Renal pelvis (tissue), 12 donors: ENCODE results near the gene SCRT2. TPM values are rescaled to one million over a fixed set of nuclear protein-coding genes. Genes with fewer than 3 reads are reported as not detected.
"Not testable (repeated sequence)": the region's sequence is repeated elsewhere in the genome, so short reads cannot be mapped to it uniquely, and the experiment has no call there.

Source experiments
- DNase-seq: peaks from one replicate; pipeline ENCODE4 v3.0.0-alpha.2; 2013
- long read RNA-seq, 16 experiments: transcript quantifications; one replicate each; lab custom pipeline, GENCODE V29; 2026
- polyA plus RNA-seq, 3 donors: library from polyadenylated mRNA; unstranded; fragments of 120-200 nt; gene quantifications; one replicate each; pipeline ENCODE4 v1.2.1, GENCODE V29; 2013; ENCODE audit not compliant: insufficient read length in 3 of 3

SCRT2 gene
- under 1 TPM in 2 of 3 donors, not detected in 1; 0.06 to 0.07 TPM for polyA plus RNA-seq
- long read RNA-seq, donor 1, result 0 reads
- long read RNA-seq, donor 2, result 0 reads
- long read RNA-seq, donor 3, result 0 reads
- long read RNA-seq, donor 4, result 0 reads
- long read RNA-seq, donor 5, result 0 reads
- long read RNA-seq, donor 6, result 0 reads
- long read RNA-seq, donor 7, result 0 reads
- long read RNA-seq, donor 8, result 0 reads
- long read RNA-seq, donor 9, result 0 reads
- long read RNA-seq, donor 10, result 0 reads
- long read RNA-seq, donor 11, result 0 reads
- long read RNA-seq, donor 12, result 0 reads
- long read RNA-seq, donor 13, result 0 reads
- long read RNA-seq, donor 14, result 0 reads
- long read RNA-seq, donor 15, result 0 reads
- long read RNA-seq, donor 16, result 0 reads

DNA sequence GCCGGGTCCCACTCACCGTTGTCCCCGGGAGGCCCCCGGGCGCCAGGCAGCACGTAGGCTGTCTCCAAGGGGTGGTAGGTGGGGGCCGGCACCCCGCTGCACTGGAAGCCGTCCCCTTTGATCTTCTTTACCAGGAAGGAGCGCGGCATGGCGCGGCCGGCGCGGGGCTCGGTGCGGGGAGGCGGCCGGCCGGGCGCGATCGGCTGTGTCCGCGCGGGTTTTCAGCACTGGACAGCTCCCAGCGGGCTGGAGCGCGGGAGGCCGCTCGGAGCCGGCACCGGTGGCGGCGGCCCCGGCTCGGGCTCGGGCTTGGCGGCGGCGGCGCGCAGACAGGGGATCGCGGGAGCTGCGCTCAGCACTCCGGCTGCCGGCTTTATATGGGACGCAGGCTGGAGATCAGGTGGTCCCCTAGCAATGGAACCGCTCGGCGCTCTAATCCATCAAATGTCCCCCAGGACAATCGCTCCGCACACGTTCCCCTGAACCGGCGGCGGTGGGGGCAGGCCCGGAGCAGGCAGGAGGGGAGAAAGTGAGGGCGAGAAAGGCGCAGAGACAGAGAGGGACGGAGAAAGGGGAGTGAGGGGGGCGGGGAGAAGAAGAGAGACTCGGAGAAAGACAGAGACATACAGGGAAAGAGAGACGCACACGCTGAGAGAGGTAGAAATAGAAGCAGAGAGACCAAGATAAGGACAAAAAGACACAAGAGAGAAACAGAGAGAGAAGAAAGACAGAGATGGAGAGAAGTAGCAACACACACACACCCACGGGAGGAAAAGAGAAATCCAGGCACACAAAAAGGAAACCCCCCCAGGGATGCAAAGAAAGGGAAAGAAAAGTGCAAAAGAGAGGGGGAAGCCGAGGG is at the start of gene SCRT2:
Gene SCRT2 (minus strand): TSS at position 350 of the 862 bp plus-strand sequence. CDS start 201 bp downstream, at position 149.
- DNase-seq, result peak; percentile 85

DNA sequence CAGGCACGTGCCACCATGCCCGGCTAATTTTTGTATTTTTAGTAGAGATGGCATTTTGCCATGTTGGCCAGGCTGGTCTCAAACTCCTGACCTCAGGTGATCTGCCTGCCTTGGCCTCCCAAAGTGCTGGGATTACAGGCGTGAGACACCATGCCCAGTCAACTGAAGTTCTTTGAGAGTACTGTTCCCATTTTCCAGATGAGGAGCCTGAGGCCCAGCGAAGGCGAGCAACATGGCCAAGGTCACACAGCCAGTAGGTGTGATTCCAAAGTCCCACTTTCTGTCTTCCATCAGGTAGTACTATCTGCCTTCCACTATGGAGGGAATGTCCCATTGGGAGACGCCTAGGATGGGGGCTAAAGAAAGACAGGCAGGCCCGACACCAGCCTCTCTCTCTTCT is 49.2 kb upstream of the SCRT2 start:
- DNase-seq, result not testable (repeated sequence)

DNA sequence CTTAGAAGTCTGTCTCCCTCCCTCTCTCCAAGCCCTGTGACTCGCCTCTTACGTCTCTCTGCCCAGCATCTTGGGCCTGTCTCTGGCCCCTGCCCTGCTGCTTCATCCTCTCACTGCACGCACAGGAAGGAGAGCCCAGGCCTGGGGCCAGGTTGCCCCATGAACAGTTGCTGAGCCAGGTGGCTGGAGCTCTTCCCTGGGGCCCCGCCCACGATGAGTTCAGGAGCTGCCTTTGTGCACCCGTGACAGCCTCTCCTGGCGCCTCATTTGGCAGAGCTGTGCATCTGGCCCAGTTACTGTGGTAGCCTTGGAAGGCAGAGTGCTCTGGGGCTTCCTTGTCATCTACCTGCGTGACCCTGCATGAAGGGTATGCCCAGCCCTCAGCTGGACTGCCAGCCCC is 48.2 kb upstream of the SCRT2 start:
- DNase-seq, result no peak

DNA sequence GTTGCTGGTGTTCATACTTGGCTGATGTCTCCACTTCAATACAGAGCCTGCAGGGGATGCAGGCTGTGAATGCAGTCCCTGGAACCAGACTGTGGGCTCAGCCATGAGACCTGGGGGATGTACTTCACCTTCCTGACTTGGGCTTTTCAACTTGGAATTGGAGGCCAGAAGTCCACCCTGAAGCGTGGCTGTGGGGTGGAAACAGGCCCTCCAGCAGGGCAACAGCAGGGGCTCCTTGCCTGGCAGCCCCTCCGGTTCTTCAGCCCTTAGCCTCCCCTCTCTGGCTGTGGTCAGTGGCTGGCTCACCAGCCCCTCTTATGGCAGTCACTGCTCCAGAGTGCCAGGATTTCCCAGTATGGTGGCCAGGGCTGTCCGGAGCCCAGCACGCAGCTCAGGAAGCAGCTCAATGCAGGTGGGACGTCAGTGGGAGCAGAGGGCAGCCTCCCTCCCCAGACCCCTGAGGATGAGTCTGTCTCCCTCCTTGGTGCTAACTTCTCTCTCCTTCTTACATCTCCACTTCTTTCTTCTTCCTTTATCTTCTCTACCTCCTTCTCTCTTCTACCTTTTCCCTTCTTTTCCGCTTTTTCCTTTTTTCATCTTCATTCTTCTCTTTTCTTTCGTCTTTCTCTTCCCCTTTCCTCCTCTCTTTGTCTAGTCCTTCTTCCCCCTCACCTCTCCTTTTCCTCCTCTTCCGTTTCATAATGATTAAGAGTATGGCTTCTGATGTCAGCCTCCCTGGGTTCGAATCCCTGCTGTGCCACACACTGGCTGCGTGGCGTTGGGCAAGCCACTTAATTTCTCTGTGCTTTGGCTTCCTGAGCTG is 47.4 kb upstream of the SCRT2 start:
- DNase-seq, result no peak

DNA sequence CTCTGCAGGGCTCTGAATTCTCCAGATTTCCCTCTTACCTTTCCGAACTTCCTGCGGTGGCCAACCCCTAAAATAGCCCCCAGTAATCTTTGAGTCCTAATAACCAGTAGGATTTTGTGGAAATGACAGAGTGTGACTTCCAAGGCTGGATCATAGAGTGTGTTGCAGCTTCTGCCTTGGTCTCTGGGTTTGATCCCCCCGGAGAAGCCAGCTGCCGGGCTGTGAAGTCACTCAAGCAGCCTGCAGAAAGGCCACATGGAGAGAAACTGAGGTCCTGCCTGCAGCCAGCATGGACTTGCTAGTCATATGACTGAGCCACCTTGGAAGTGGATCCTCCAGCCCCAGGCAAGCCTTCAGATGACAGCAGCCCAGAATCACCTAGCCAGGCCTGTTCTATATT is 46.3 kb upstream of the SCRT2 start:
- no peak for DNase-seq

DNA sequence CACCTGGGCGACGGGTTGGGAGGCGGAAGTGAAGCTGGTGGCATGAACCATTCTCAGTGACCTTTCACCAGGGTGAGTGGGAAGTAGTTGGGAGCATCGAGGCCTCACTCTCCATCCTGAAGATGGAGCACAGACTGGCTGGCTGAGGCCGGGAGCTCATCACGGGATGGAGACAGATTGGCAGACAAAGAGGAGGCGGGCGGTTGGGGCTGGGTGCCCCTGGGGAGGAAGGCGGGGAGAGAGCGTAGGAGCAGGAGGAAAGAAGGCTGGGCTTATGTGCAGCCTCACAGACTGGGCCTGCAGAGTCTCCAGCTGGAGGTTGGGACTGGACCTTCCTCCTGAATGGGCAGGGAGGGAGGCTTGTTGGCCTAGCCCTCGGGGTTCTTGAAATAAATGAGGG is 44.2 kb upstream of the SCRT2 start:
- DNase-seq, result no peak

DNA sequence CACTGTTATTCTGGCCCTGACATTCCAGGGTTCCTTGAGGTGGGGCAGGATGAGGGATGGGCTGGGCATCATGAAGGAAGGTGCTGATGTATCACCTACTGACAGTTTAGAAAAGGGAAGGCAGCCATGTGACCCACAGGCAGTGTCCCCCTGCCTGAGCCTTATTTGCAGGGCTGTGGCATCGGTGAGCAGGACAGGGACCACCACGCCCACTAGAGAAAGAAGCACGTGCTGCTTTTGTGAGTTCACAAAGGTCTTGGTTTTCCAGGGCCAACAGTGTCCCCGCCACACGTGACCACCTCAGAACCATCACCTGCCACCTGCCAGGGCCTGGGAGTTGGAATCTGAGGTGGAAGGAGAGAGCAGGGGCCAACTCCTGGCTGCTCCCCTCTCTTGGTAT is 43.5 kb upstream of the SCRT2 start:
- no peak for DNase-seq

DNA sequence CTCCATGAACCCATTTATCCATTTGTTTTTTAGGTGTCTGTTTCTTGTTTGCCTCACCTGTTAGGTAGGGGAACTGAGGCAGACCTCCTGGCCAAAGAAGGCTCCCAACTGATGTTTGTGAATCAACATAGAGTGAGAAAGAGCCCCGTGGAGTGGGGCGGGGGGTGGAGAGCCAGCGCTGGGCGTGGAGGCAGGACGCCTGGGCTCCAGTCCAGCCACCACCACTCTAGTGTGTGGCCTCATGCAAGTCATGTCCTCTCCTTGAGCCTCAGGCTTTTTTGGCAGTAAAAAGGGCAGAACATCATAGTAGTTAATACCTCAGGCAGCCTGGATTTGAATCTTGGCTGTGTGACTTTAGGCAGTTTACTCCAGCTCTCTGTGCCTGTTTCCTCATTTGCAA is 42.2 kb upstream of the SCRT2 start:
- DNase-seq, result no peak

DNA sequence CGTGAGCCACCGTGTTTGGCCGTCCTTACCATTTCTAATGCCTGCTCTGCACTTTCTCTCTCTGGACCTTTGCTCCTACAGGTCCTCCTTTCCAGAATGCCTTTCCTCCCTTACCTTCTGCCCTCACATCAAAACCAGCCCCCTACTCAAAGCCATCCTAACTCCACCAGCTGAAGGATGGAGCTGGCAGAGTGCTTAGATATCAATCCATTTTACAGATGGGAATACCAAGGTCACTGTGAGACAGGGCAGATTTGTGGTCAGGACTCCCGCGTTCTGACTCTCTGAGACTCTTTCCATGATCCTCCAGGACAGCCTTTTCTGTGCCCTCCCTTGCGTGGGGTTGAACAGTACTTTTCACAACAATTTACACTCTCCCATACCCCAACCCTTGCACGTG is 41.7 kb upstream of the SCRT2 start:
- DNase-seq, result no peak

DNA sequence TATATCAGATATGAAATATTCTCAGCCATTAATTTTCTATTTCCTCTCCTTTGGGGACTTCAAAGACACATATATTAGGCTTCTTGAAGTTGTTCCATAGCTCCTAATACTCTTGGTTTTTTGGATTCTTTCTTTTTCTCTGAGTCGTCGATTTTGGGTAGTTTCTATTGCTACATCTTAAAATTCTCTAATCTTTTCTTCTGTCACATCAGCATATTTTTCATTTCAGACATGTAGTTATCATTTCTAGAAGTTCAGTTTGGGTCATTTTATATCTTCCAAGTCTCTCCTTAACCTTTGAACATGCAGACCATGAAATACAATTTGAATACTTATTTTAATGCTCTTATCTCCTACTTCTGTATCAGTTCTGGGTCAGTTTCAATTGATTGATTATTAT is 38.9 kb upstream of the SCRT2 start:
- no peak for DNase-seq

DNA sequence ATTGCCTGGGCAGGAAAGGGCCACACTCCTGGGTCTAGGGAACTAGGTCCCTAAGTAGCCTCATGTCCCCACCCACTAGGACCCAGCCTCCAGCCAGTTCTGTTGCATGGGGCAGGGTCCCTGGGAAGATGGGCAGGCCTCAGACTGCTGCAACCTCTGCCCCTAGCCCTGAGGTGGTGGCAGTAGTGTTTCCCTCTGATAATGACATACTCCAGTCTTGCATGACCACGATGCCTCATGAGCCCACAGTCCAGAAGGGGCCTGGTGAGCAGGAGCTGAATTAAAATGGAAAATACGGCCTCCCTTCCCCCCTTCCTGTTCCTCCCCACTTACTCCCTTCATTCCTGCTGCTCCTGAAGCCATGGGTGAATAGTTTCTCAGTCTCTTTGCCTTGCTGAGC is 36.0 kb upstream of the SCRT2 start:
- DNase-seq, result peak; percentile 36

DNA sequence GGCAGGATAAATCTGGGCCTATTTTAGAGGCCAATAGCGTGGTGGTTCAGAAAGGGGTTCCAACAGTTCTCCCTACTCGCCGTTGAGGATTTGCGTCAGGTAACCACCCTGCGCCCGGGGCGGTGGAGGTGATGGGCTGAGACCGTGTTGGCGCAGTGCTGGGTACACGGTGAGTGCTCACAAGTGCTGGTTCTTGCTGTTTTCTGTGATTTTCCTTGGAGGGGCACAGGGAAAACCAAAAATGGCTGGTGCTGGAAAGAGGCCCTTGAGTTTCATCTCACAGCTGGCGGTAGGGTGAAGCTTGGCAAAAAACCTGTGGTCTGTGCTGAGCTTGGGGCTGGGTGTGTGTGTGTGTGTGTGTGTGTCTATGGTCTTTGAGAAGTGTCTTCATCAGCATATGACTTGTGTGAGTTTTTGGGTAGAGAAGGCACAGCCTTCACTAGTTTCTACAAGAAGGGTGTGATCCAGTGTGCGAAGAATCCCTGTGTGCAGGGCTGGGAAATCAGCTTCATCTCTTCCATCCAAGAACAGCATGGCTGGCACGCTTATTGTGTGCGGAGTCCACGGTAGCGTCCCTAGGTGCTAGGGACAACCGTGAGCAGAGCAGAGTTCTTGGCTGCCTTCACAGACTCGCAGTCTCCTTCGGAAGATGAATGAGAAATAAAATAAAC is 35.3 kb upstream of the SCRT2 start:
- no peak for DNase-seq

DNA sequence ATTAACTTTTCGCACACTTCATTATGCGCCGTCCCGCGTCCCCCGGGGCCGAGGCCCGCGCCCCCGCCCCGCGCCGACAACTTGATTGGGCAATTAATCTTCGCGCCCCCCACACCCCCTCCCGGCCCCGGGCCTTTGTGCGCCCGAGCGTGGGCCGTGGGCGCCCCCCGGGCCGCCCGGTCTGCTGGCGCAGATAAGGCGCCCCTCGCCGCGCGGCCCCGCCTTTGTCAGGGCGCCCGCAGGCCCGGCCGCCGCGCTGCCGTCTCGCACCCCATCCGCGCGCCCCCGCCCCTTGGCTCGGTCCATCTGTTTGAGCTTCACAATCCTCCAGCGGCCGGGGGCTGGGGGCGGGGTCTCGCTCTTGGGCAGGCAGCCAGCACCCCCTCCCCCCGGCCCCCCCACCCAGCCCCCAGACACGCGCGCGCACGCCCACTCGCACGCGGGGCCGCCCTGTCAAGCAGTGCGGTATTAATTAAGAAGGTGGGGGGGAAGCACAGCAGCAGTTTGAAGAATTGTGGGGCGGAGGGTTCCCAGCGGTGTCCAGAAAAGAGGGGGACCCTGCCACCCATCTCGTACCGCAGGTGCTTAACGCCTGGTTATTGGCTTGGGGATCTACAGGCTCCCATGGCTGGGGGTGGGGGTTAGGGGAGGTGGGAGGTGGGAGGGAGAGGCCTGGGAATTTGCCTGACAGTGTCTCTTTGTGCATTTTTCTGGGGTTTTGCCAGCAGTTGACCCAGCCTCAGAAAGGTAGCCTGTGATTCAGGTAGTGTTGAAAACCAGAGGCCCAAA is 34.6 kb upstream of the SCRT2 start:
- no peak for DNase-seq

DNA sequence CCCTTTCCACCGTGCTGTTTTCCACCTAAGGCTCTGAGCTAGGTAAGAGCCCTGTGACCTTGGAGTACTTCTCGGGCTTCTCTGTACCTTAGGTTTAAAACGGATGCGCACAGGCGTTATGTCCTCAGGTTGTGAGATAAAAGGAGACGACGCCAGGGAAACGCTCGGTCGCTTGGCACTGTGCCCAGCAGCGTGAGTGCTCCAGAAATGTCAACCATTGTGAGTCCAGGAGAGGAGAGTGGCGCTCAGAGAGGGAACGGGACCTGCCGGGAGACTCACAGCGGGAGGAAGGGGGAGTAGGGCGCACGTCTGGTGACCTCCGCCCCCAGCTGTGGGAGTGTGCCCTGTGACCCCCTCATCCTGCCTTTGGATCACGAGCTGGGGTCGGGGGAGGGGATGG is 33.8 kb upstream of the SCRT2 start:
- no peak for DNase-seq

DNA sequence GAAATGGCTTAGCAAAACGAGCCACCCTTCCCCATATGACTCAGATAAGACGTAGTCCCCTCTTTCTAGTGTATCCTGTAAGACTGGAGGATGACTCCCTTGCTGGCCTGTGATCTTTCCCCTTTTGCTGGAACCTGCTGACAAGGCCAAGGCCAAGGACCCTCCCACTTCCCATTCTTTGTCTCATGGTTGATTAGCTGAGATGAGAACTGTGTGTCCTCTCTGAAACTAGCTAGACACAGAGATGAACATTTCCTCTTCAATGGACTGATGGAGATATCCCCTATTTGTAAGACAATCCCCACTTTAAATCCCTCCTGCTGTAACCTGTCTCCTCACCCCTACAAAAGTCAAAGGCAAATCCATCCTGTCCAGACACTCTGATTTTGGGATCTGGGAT is 33.4 kb upstream of the SCRT2 start:
- DNase-seq, result no peak

DNA sequence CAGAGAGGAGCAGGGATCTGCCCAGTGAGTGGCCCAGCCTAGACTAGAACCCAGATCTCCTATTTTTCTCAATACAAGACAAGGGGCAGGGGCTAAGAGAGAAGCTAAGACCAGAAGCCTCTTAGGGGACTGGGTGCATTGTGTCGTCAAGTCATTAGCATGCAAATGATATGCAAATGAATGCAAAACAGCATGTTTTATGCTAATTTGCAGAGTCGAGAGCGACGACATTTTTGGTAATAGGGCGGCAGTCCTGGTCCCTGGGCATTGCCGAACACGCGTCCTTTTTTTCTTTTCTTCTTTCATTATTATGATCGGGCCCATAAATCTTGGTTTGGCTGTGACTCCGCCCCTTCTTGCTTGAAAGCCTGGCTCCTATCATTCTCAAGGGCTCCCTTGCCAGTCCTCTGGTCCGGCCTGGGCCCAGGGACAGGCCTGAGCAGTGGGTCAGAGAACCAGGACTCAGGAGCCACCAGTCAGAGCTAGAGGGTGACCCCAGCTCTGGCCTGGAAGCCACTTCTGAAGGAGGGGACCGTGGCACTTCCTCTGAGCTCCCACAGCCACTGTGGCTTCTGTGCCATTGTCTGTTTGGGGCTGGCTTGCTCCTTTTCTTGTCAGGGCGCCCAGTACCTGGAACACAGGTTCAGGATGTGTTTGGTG is 32.0 kb upstream of the SCRT2 start:
- DNase-seq, result no peak

DNA sequence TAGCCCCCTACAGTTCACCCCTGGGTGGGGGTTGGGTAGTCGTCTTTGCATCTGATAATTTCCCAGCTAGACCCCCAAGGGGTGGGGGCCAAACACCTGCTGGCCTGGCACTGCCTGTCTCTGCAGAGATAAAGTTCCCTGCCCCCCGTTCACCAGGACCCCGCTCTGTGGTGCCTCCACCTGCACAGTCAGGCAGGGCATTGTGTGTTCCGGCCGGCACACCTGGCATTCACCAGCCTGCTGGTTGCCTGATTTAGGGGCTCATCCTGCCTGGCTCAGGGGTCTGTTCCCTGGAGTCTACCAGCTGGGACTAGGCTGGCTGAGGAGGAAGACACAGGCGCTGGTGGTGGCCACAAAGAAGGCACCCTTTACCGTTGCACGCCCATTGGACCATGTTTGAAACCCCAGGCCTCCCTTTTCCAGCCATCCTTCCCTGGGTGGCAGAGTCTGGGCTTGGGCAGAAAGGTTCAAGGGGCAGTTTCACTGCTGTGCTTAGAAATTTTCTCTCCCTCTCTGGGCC is 30.8 kb upstream of the SCRT2 start:
- no peak for DNase-seq

DNA sequence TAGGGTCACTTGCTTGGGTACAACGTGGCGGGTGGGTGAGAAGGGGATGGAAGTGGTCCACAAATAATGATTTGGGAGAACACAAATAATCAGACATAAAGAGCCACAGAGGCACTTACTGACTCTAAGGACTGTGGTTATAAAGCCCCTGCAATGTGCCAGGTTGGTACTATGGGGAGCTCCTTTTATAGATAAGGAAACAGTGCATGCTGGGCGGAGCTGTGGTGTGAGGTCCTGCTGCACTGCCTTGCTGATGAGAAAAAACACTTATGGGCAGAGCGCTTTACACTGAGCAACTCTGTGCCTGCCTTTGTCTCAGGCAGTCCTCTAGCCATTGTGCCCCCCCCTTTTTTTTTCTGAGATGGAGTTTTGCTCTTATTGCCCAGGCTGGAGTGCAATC is 29.1 kb upstream of the SCRT2 start:
- DNase-seq, result no peak

DNA sequence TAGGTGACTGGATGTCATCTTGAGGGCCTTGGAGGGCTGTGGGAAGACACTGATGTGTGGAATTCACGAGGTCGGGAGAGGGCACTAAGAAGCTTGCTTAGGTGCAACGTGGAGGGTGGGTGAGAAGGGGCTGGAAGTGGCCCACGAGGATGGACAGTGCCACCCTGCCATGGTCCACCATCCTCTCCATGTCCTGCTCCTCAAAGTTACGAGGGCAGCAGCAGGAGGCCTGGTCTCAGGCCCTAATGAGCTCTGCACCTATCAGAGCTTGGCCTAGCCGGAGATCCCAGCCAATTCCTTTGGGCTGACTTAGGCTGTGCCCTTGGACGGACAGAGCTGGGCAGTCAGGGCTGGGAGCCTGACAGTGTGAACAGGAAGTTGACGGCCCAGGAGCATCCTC is 27.8 kb upstream of the SCRT2 start:
- no peak for DNase-seq

DNA sequence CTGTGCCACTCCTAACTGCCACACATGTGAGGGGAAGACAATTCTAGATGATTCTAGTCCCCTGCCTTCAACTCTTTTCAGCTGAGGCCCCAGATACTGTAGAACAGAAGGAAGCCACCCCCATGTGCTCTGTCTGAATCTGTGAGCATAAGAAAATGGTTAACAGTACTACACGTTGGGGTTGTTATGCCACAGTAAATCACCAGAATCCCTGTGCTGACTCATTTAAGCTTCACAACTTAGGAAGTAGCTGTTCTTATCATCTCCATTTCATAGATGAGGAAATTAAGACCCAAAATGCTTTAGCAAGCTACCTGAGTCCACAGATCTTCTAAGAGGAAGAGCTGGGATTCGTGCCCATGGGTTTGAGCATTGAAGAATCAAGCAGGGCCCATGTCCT is 27.4 kb upstream of the SCRT2 start:
- no peak for DNase-seq
